HTR-8/SVneo (cell line): ENCODE measurements around the gene HERC6.
"Not testable (repeated sequence)": the region's sequence is repeated elsewhere in the genome, so short reads cannot be mapped to it uniquely, and the experiment has no call there.

ENCODE experiments used
- DNase-seq: peaks from one replicate; pipeline ENCODE4 v3.0.0; 2011; ENCODE audit warnings: low spot score, mixed read lengths; ENCODE audit not compliant: insufficient read length
- FAIRE-seq: peaks from 2 replicates; lab custom pipeline; 2011; peaks lifted over from hg19 to GRCh38; lab: Jason Lieb, UNC

Gene HERC6

GRCh38 chr4:88442689-88443191 lies 64.1 kb downstream of the HERC6 start:
- FAIRE-seq (no peak), DNase-seq (no peak)

GRCh38 chr4:88443486-88443885 lies 64.8 kb downstream of the HERC6 start:
- FAIRE-seq (no peak), DNase-seq (no peak)

GRCh38 chr4:88445252-88445651 lies 66.6 kb downstream of the HERC6 start:
- no peak for FAIRE-seq
- no peak for DNase-seq

DNA sequence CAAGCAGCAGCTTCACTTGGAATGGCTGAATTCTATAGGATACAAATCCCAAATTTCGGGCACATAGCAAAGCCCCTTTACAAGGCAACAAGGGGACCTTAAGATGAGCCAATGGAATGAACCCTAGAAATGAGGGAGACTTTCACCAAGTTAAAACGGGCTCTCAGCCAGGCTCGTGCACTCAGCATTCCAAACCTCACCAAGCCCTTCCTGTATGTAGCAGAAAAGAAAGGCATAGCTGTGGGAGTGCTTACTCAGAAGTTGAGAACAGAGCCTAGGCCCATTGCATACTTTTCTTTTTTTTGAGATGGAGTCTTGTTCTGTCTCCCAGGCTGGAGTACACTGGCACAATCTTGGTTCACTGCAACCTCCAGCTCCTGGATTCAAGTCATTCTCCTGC lies 67.5 kb downstream of the HERC6 start:
- DNase-seq, result no peak
- FAIRE-seq, result no peak

DNA sequence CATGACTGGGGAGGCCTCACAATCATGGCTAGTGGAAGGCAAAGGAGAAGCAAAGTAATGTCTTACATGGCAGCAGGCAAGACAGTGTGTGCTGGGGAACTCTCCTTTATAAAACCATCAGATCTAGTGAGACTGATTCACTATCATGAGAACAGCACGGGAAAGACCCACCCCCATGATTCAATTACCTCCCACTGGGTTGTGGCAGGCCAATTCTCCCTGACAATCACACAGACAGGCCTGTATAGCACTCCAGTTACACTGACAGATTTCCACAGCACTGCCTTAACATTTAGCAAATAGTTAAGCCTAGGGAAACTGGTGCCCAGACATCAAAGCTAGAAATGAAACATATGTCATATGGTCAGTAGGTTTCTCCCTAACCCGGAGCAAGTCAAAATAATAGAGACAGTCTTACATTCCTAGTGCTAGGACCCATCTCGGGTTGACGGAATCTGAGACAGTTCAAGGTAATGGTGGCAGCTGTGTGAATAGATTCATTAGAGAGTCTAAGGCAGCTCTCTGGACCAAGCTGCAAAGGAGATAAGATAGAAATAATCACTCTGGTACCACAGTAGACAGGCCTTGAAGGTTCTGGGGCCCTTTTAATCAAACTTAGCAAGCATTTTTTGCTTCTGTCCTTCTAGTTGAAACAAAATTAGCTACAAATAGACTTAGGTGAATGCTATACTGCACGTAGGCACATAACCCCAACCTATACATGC lies 68.9 kb downstream of the HERC6 start:
- no peak for FAIRE-seq
- DNase-seq, result no peak

GRCh38 chr4:88448211-88448765 lies 69.6 kb downstream of the HERC6 start:
- not testable (repeated sequence) for DNase-seq, FAIRE-seq

DNA sequence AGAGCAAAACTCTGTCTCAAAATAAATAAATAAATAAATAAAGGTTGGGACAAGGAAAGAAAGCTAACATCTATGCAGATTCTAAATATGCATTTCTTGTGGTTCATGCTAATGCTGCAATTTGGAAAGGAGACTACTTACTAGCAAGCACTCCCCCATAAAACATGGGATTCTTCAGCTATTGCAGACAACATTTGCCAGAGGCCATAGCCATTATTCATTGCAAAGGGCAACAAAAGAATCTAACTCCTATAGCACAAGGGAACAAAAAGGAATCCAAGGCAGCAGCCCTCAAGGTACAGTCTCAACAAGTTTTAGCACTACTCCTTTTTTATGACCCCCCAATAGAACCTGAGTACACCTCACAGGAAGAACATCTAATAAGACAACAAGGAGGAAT lies 70.2 kb downstream of the HERC6 start:
- DNase-seq, result no peak
- FAIRE-seq, result no peak

DNA sequence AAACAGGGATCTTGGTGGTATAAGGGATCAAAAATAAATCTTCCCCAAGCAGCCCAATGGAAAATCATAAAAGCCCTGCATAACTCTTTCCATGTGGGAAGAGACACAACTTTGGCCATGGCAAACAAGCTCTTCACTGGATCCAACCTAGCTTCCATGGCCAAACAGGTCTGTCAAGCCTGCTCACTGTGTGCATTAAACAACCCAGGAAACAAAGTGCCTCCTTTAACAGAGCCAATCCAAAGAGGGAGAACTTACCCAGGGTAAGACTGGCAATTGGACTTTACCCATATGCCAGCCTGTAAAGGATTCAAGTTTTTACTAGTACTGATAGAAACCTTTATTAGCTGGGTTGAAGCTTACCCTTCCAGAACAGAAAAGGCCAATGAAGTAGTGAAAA lies 70.6 kb downstream of the HERC6 start:
- FAIRE-seq (no peak), DNase-seq (no peak)

DNA sequence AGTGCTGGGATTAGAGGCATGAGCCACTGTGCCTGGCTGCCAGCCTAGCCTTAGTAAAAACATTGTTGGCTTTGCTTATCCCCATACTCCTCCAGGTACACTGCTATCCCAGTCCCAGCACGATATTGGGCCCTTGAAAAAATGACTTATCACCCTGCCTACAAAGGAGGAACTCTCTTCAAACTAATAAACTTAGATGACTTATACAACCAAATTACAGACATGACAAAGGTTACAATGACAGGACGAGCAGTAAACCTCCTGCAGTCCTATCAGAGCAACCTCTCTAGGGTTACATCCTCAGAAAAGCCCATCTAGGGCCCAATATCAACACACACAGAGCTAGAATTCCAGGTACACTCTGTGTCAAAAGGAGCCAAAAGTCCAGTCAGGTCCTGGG lies 72.6 kb downstream of the HERC6 start:
- DNase-seq (no peak), FAIRE-seq (no peak)

GRCh38 chr4:88452912-88453311 lies 74.3 kb downstream of the HERC6 start:
- FAIRE-seq (no peak), DNase-seq (no peak)

DNA sequence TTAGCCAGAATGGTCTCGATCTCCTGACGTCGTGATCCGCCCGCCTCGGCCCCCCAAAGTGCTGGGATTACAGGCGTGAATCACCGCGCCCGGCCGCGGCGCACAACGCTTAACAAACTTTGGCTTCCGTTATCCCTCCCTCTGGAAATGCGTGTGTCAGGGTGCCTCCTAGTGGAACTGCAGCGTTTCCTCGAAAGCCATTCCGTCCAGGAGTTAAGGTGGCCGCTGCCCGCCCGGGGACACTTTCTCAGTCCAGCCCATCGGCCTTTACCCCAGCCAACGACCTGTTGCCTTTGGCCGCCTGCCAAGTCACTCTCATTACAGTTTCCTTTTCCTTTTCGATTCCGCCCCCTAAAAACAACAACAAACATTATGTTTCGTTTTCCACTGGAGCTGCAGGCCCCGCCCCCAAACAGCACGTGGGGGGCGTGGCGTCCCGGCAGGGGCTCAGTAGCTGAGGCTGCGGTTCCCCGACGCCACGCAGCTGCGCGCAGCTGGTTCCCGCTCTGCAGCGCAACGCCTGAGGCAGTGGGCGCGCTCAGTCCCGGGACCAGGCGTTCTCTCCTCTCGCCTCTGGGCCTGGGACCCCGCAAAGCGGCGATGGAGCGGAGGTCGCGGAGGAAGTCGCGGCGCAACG lies 78.1 kb downstream of the HERC6 start, which contains the start of gene HERC5:
Gene HERC5 (plus strand): TSS at position 450 of the 637 bp plus-strand sequence. CDS start 151 bp downstream, at position 601.
- DNase-seq (peak; percentile 90), FAIRE-seq (peak; percentile 79)

DNA sequence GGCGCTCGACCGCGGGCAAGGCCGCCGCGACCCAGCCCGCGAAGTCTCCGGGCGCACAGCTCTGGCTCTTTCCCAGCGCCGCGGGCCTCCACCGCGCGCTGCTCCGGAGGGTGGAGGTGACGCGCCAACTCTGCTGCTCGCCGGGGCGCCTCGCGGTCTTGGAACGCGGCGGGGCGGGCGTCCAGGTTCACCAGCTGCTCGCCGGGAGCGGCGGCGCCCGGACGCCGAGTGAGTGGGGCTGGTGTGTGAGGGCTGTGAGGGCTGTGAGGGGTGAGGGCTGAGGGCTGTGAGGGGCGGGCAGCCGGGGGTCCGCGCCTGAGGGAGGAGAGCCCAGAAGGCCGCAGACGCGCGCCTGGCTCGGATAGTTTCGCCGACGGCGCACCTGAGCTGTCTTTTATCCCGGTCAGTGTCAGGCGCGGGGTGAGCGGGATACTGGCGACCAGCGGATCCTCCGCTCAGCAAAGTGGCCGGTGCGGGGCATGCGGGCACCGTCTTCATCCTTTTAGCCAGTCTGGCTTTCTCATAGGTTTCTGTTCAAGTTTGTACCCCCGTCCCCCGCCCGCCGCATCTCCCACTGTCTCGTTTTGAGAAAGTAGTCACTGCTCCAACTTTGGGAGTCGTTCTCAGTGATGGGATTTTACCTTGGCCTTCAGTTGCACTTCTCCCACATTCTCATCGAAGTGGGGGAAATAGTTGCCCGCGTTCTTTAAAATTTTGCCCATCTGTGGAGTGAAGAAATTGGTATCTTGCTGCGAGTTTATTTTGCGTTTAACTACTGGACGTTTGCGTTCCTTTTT lies 78.9 kb downstream of the HERC6 start:
- DNase-seq, result no peak
- no peak for FAIRE-seq

DNA sequence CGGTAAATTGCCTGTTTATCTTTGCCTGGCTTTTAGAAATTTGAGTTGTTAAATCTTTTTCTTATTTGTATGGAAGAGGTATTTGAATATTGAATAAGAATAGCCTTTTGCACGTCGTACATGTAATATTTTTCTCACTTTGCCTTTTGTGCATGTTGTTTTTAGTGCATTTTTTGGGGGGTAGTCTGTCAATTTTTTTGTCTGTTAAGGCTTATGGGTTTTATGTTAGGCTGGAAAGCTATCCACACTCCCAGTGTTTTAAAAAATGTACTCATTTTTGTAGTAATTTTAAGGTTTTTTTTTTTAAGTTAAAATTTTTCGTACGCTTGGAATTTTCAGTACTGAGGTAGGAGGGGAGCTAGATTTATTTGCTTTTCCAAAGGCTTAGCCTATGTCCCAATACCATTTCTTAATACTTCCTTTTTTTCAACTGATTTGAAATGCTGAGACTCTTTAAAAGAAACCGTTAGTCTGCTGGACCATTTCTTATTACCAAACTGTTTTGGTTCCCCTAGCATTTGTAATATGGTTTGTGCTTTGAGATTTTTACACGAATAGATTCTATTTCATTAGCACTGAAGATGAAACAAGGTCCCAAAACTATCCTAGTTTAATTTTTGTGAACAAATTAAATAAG lies 79.6 kb downstream of the HERC6 start:
- FAIRE-seq, result no peak
- DNase-seq, result no peak

DNA sequence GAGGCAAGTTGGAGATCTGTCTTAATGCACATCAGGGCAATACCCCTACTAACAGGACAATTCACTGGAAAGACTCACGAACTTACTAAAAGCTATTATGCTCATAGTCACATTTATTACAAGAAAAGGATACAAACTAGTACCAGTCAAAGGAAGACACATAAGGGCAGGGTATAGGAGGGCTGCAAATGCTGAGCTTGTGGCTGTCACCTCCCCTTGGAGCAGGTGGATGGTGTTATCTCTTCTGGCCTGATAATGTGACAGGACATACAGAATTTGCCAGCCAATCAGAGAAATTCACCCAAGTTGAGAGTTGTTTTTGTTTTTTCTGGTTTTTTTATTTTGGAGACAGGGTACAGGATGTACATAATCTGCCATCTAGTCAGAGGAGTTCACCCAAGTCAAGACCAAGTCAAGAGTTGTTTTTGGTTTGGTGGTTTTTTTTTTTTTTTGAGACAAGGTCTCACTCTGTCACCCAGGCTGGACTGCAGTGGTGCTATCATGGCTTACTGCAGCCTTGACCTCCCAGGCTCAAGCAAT lies 87.1 kb downstream of the HERC6 start:
- FAIRE-seq, result no peak
- DNase-seq, result no peak

- FAIRE-seq, result no peak
- no peak for DNase-seq
Observed at GRCh38 chr4:88467392-88467791, 88.7 kb downstream of the HERC6 start.

GRCh38 chr4:88477229-88477860 lies 98.7 kb downstream of the HERC6 start:
- DNase-seq (no peak), FAIRE-seq (no peak)

DNA sequence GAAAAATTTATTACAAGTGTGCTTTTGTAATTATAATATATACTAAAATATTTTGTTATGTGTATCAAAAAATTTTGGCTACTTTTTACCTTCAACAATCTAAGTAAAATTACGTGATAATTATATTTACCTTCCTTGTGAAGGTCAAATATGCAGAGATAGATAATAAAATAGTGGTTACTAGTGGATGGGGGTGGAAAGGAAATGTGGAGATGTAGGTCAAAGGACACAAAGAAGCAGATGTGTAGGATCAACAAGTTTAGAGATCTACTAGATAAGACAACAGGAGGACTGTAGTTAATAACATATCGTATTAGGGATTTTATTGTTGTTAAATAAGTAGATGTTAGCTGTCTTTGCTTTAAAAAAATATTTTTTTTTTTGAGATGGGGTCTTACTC lies 99.6 kb downstream of the HERC6 start:
- FAIRE-seq (no peak), DNase-seq (no peak)

GRCh38 chr4:88481537-88481936 lies 102.9 kb downstream of the HERC6 start:
- FAIRE-seq, result no peak
- no peak for DNase-seq

DNA sequence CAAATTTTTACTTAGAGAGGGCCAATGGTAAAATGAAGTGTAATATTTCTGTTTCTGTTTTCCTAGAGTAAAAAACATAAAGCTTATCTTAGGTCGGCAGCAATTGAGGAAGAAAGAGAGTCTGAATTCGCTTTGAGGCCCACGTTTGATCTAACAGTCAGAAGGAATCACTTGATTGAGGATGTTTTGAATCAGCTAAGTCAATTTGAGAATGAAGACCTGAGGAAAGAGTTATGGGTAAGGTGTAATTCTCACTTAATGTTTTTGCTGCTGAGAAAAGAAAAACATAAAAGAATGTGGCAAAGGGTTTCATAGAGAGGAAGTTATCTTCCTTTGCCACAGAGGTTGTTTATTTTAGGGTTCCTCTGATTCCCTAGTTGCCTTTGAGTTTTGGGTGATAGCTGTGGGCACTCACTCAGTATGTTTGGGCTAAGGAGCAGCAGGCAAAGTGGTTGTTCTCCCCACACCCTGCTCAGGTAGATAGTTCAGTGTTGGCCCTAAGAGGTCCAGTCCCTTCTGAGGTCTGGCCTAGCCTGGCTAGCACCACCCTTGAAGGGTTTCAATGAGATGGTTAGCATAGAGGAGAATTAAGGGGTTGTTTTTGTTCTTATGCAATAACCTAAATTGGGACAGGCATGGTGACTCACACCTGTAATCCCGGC lies 110.6 kb downstream of the HERC6 start:
- FAIRE-seq (no peak), DNase-seq (no peak)
